GM12878 (cell line): Measurements from ENCODE around the gene LANCL2. TPM values are rescaled to one million over a fixed set of nuclear protein-coding genes. Genes with fewer than 3 reads are reported as not detected.

Experiments used
- ATAC-seq: fragments of 200-7000 bp; cut with Tn5 transposase; 3 replicates; pipeline ENCODE4 v1.9.1; 2020; ENCODE audit warnings: mild to moderate bottlenecking, moderate library complexity
- BruUV-seq: library from RNA; stranded (reverse); fragments of 400-500 nt; replicated peaks from 2 replicates; lab custom pipeline; 2021; lab: Mats Ljungman, UMichigan
- CTCF ChIA-PET: fragments of 300-600 bp; sonication (Branson Sonifier 250); formaldehyde crosslinking; extraction: SDS; loops from one replicate; lab custom pipeline; 2021; ENCODE audit warnings: inconsistent platforms; lab: Yijun Ruan, JAX
- POLR2A ChIA-PET: fragments of 350-600 bp; formaldehyde crosslinking; extraction: SDS; loops from one replicate; lab custom pipeline; 2021; ENCODE audit warnings: inconsistent platforms; lab: Charles Lee
- RAD21 ChIA-PET: fragments of 300-600 bp; sonication (Branson Sonifier 250); formaldehyde crosslinking; loops from one replicate; lab custom pipeline; 2023; ENCODE audit warnings: antibody characterized with exemption; ENCODE audit not compliant: unreplicated experiment; lab: Charles Lee
- SMC1A ChIA-PET: fragments of 300-600 bp; sonication (Branson Sonifier 250); formaldehyde crosslinking; loops from one replicate; lab custom pipeline; 2023; ENCODE audit not compliant: unreplicated experiment, uncharacterized antibody; lab: Charles Lee
- DNase-seq: peaks from one replicate; pipeline ENCODE4 v3.0.0-alpha.2; 2011; ENCODE audit warnings: low read depth, low spot score
- FAIRE-seq: peaks from 3 replicates; lab custom pipeline; 2011; peaks lifted over from hg19 to GRCh38; lab: Jason Lieb, UNC
- H2AFZ ChIP-seq: 2 replicates; pipeline ENCODE4 v1.6.0; 2011; ENCODE audit warnings: low read depth, low read length, control low read depth; ENCODE audit not compliant: control insufficient read depth
- H3K27ac ChIP-seq: 2 replicates; pipeline ENCODE4 v1.5.1; 2011; ENCODE audit warnings: control low read depth; ENCODE audit not compliant: control insufficient read depth, insufficient read depth
- H3K27me3 ChIP-seq, 2 experiments: replicated peaks in 1 of 2; 2 replicates each; pipeline versions ENCODE4 v1.6.0 to v1.6.1; 2011; ENCODE audit warnings: low read length in 1 of 2; ENCODE audit not compliant: control insufficient read depth in 2 of 2, insufficient read depth in 2 of 2
- H3K36me3 ChIP-seq, 2 experiments: 2 replicates each; pipeline ENCODE4 v1.5.1; 2011; ENCODE audit warnings: low read length in 1 of 2; ENCODE audit not compliant: control insufficient read depth in 2 of 2, insufficient read depth in 2 of 2
- H3K4me1 ChIP-seq: 2 replicates; pipeline ENCODE4 v1.6.1; 2011; ENCODE audit warnings: mild to moderate bottlenecking, low read length, moderate library complexity, mixed read lengths; ENCODE audit not compliant: control insufficient read depth, insufficient read depth
- H3K4me2 ChIP-seq: 2 replicates; pipeline ENCODE4 v1.6.0; 2011; ENCODE audit warnings: control low read depth; ENCODE audit not compliant: control insufficient read depth, insufficient read depth
- H3K4me3 ChIP-seq: fragments of 200-600 bp; sonication (generic); 2 replicates; pipeline ENCODE4 v1.5.1; 2016
- H3K79me2 ChIP-seq: 2 replicates; pipeline ENCODE4 v1.6.0; 2011; ENCODE audit warnings: low read length; ENCODE audit not compliant: control insufficient read depth, insufficient read depth
- H3K9ac ChIP-seq: 2 replicates; pipeline ENCODE4 v1.8.0; 2011; ENCODE audit warnings: low read length, control low read depth, mixed read lengths; ENCODE audit not compliant: control insufficient read depth, insufficient read depth
- H3K9me3 ChIP-seq: replicated peaks from 3 replicates; pipeline ENCODE4 v1.5.1; 2011; ENCODE audit warnings: mild to moderate bottlenecking, low read length; ENCODE audit not compliant: control insufficient read depth, insufficient read depth
- H4K20me1 ChIP-seq: 2 replicates; pipeline ENCODE4 v1.6.0; 2011; ENCODE audit not compliant: control insufficient read depth, insufficient read depth
- ASH2L ChIP-seq: fragments of 300-600, 200-600 bp; sonication (generic); IDR thresholded peaks from 2 replicates; pipeline ENCODE4 v1.6.1; 2017; ENCODE audit warnings: low read depth, mild to moderate bottlenecking, borderline replicate concordance
- BCL3 ChIP-seq: IDR thresholded peaks from 2 replicates; pipeline ENCODE4 v1.6.1; 2011; ENCODE audit warnings: borderline replicate concordance, low read depth, mild to moderate bottlenecking, moderate library complexity, low read length; ENCODE audit not compliant: insufficient read depth, poor library complexity, severe bottlenecking
- GATAD2B ChIP-seq: fragments of 450-650 bp; conservative IDR thresholded peaks from 2 replicates; pipeline ENCODE4 v1.6.1; 2017; ENCODE audit warnings: low read depth, mild to moderate bottlenecking, moderate library complexity
- IRF5 ChIP-seq: fragments of 450-650 bp; IDR thresholded peaks from 2 replicates; pipeline ENCODE4 v1.6.1; 2017; ENCODE audit warnings: borderline replicate concordance
- MTA3 ChIP-seq: IDR thresholded peaks from 2 replicates; pipeline ENCODE4 v1.6.1; 2012; ENCODE audit warnings: low read length, inconsistent platforms, borderline replicate concordance
- NR2C2 ChIP-seq: IDR thresholded peaks from 2 replicates; pipeline ENCODE4 v1.6.1; 2011; ENCODE audit warnings: borderline replicate concordance, low read depth; ENCODE audit not compliant: control insufficient read depth, insufficient read length
- SIN3A ChIP-seq: IDR thresholded peaks from 2 replicates; pipeline ENCODE4 v1.6.1; 2012; ENCODE audit warnings: low read depth, low read length, improper control_type of control experiment
- STAT1 ChIP-seq: fragments of 450-650 bp; conservative IDR thresholded peaks from 2 replicates; pipeline ENCODE4 v1.6.1; 2014; ENCODE audit warnings: antibody characterized with exemption, mild to moderate bottlenecking
- TBL1XR1 ChIP-seq: IDR thresholded peaks from 2 replicates; pipeline ENCODE4 v1.6.1; 2012; ENCODE audit warnings: low read depth, low read length, improper control_type of control experiment
- TCF7 ChIP-seq: IDR thresholded peaks from 2 replicates; pipeline ENCODE4 v1.6.1; 2014; ENCODE audit warnings: antibody characterized with exemption, borderline replicate concordance
- WGBS: methylation state at CpG from one replicate; pipeline ENCODE4 v1.1.6; 2016; ENCODE audit warnings: low lambda C conversion rate; ENCODE audit not compliant: insufficient replicate concordance, insufficient coverage; ENCODE audit errors: missing lambda C conversion rate; 5-methylcytosine and 5-hydroxymethylcytosine counted together
- in situ Hi-C: fragments of 300-500 bp; cut with MboI; formaldehyde crosslinking; loops from 9 replicates; pipeline ENCODE4 v1.14.3; 2018; ENCODE audit warnings: mixed read lengths
- intact Hi-C: fragments of 100-400 bp; cut with micrococcal nuclease; formaldehyde crosslinking; loops from one replicate; pipeline ENCODE4 v1.14.2; 2022; ENCODE audit not compliant: unreplicated experiment
- polyA plus RNA-seq, 11 experiments: library from polyadenylated mRNA; depleted of rRNA in 4 of 11; unstranded in 6 of 11; stranded (reverse) in 5 of 11; fragments of >200 nt; fragmentation: Nextera tagmentation in 4 of 11; fragmentation: Illumina TruSeq in 1 of 11; extraction: Ambion mirVana in 4 of 11; extraction: Trizol in 1 of 11; gene quantifications; 1 replicate in 1 of 11; 2 replicates in 10 of 11; pipeline versions ENCODE4 v1.2.1 to v1.2.3, GENCODE V29; 2011 to 2016; ENCODE audit warnings: inconsistent platforms in 2 of 11, missing spikeins in 2 of 11, low read depth in 1 of 11
- total RNA-seq, 4 experiments: library from RNA; depleted of rRNA in 3 of 4; stranded (reverse); fragments of >200 nt in 3 of 4; fragmentation: Illumina TruSeq in 1 of 4; extraction: Trizol in 1 of 4; gene quantifications; 2 replicates each; pipeline versions ENCODE4 v1.2.1 to v1.2.3, GENCODE V29; 2013 to 2021

LANCL2 gene
- total and polyA plus RNA-seq, 10 of the 15 experiments (the other 5 are each of a cell fraction or from before 2014, with no cell fraction given): 8.1 to 28.6 (median 16.4) TPM

DNA sequence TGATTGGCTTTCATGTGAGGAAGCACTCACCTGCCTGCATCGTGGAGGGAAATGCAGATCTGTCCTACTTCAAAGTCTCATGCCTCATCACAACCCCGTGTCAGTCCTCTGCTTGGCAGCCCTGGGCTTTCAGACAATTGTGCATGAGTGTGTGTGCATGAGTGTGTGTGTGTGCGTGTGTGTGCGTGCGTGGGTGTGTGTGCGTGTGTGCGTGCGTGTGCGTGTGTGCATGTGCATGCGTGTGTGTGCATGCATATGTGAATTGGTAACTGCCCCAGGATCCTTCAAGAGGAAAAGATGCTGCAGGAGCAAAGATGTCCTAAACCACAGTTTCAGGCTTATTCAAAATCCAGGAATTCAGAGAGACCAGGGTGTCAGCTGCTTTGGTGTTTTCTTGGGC lies 71.3 kb downstream of the LANCL2 start (continued):
- no peak for TF ChIP-seq GATAD2B
- no peak for TF ChIP-seq STAT1
- no peak for TF ChIP-seq SIN3A
- no peak for TF ChIP-seq ASH2L
- TF ChIP-seq TBL1XR1: no peak
- no peak for TF ChIP-seq MTA3
- TF ChIP-seq NR2C2: no peak

GRCh38 chr7:55437375-55437774 lies 72.2 kb downstream of the LANCL2 start:
- in situ Hi-C loops (loop anchor here (5.0 kb wide), 1 partner anchor 155 kb away; no protein-coding TSS in a partner anchor), intact Hi-C loops (no loop called here)
- Histone ChIP-seq H3K4me3 (no peak overlapping the region), H3K79me2 (no peaks in the 10 kb centered on the region), H3K27me3 (no peaks in the 10 kb centered on the region), H3K4me1 (no peaks in the 10 kb centered on the region), H3K9ac (no peak overlapping the region), H3K9me3 (no peaks in the 10 kb centered on the region), H3K27ac (no peak overlapping the region), H3K36me3 (peaks cover 0 to 1% of the 10 kb centered on the region in 2 experiments; a peak in 1 of 4 replicates), H2AFZ (no peak overlapping the region), H4K20me1 (no peaks in the 10 kb centered on the region), H3K4me2 (no peak overlapping the region)
- TF ChIP-seq BCL3 (no peak), IRF5 (no peak), TCF7 (no peak)
- CTCF ChIA-PET: no interaction called here
- no peak for FAIRE-seq
- POLR2A ChIA-PET: no interaction called here
- BruUV-seq: TSS peak; percentile 34
- SMC1A ChIA-PET: no interaction called here
- no peak for ATAC-seq
- WGBS: 94% methylated on average over 1 of the region's 1 CpG
- RAD21 ChIA-PET: no interaction called here
- DNase-seq: no peak
